Heart right ventricle (tissue), 16 donors: ENCODE data around the gene PRR13. TPM values are rescaled to one million over a fixed set of nuclear protein-coding genes. Genes with fewer than 3 reads are reported as not detected.
A peak's percentile ranks its signal among the peaks of the same experiment; 100 is the strongest.

Experiments used
- ATAC-seq, 8 donors: fragments of 200-7000 bp; cut with Tn5 transposase; one replicate each; pipeline ENCODE4 v1.9.1; 2020; ENCODE audit warnings: mild to moderate bottlenecking in 8 of 8, moderate library complexity in 8 of 8, moderate number of reproducible peaks in 1 of 8
- DNase-seq, 2 donors: peaks; one replicate each; pipeline ENCODE4 v3.0.0-alpha.2; 2020
- H3K27ac ChIP-seq, 10 donors: fragments of 200-600 bp; sonication (generic) in 2 of 10; one replicate each; pipeline versions ENCODE4 v1.5.0 to v1.8.0; 2020 to 2022; ENCODE audit warnings: mild to moderate bottlenecking in 3 of 10
- H3K27me3 ChIP-seq, 7 donors: fragments of 200-600 bp; one replicate each; pipeline ENCODE4 v1.8.0; 2021 to 2022; ENCODE audit warnings: mild to moderate bottlenecking in 2 of 7
- H3K36me3 ChIP-seq, 9 donors: fragments of 200-600 bp; sonication (generic) in 1 of 9; one replicate each; pipeline versions ENCODE4 v1.5.0 to v1.8.0; 2020 to 2022; ENCODE audit warnings: mild to moderate bottlenecking in 2 of 9
- H3K4me1 ChIP-seq, 9 donors: fragments of 200-600 bp; sonication (generic) in 1 of 9; one replicate each; pipeline versions ENCODE4 v1.5.0 to v1.8.0; 2020 to 2022; ENCODE audit warnings: mild to moderate bottlenecking in 4 of 9
- H3K4me3 ChIP-seq, 10 donors: fragments of 200-600 bp; sonication (generic) in 2 of 10; one replicate each; pipeline versions ENCODE4 v1.5.0 to v1.8.0; 2020 to 2022; ENCODE audit warnings: mild to moderate bottlenecking in 7 of 10, moderate library complexity in 2 of 10
- H3K9me3 ChIP-seq, 11 donors: fragments of 200-600 bp in 10 of 11; sonication (generic) in 2 of 11; one replicate each; pipeline versions ENCODE4 v1.5.0 to v1.8.0; 2013 to 2022; ENCODE audit warnings: mild to moderate bottlenecking in 2 of 11, control low read depth in 1 of 11, moderate library complexity in 1 of 11
- WGBS, 2 donors: extraction: QIAGEN DNeasy Blood & Tissue Kit; methylation state at CpG; one replicate each; pipeline ENCODE4 v1.1.7; 2013; ENCODE audit warnings: inconsistent platforms in 1 of 2; 5-methylcytosine and 5-hydroxymethylcytosine counted together
- intact Hi-C, 10 donors: fragments of 100-400 bp; cut with DNase I; formaldehyde crosslinking; loops; one replicate each; pipeline versions ENCODE4 v1.11.1 to v1.14.2; 2022
- polyA plus RNA-seq, 2 donors: library from polyadenylated mRNA; stranded (reverse); fragments of 200-250 nt; gene quantifications; one replicate each; pipeline ENCODE4 v1.2.3, GENCODE V29; 2013
- total RNA-seq, 10 donors: library from RNA; stranded (reverse); fragmentation: NEBNext Ultra II Directional in 3 of 10; extraction: Animal tissue kit (Norgen Biotek cat#: 25700) in 3 of 10; gene quantifications; one replicate each; pipeline versions ENCODE4 v1.2.1 to v1.2.4, GENCODE V29; 2021 to 2023
- TF ChIP-seq, protein P1 (sequence below), 9 donors: fragments of 200-600 bp; sonication (generic) in 2 of 9; IDR thresholded peaks; one replicate each; pipeline versions ENCODE4 v1.5.0 to v1.8.0; 2021 to 2022; ENCODE audit warnings: antibody characterized with exemption in 9 of 9, mild to moderate bottlenecking in 5 of 9, moderate library complexity in 1 of 9
- donor health status: Arrhythmogenic right ventricular cardiomyopathy.
- donor health status: ischemic (EF 13 %, LVEDD 7.1; RV severe dilation, severe dysfunction).
- donor health status: healthy with polysubstance abuse.
- donor health status: DM: no; HTN: yes; CAD: no.
- donor health status: DM: no; HTN: no; CAD: no.
- donor health status: ischemic (EF 25% LVEDD 6.9; RV normal size, moderate dysfunction).
- donor health status: ischemic (EF 25% LVEDD 5.7; RV mildly dilated, moderate dysfunction).
- donor health status: healthy.
- donor health status: DM: yes; HTN: yes; CAD: no.
- donor health status: Ischemic cardiomyopathy.
- donor health status: ischemic (EF 35%, LVEDD 5.7; RV mildly dilated, moderate dysfunction).
- donor health status: nonischemic (EF 11% LVEDD 7.7; RV severe dilation, severe dysfunction).
- donor health status: DM: yes; HTN: yes; CAD: no.
- donor health status: PGD.
- donor health status: ischemic (EF 29% LVEDD 5.4; RV normal size, mild dysfunction).
- donor health status: nonischemic (EF 23%, LVEDD 6.1; RV moderate dilation, normal function).

The PRR13 gene
- total and polyA plus RNA-seq, 12 donors, result 28.6 to 122 (median 55.4) TPM

DNA sequence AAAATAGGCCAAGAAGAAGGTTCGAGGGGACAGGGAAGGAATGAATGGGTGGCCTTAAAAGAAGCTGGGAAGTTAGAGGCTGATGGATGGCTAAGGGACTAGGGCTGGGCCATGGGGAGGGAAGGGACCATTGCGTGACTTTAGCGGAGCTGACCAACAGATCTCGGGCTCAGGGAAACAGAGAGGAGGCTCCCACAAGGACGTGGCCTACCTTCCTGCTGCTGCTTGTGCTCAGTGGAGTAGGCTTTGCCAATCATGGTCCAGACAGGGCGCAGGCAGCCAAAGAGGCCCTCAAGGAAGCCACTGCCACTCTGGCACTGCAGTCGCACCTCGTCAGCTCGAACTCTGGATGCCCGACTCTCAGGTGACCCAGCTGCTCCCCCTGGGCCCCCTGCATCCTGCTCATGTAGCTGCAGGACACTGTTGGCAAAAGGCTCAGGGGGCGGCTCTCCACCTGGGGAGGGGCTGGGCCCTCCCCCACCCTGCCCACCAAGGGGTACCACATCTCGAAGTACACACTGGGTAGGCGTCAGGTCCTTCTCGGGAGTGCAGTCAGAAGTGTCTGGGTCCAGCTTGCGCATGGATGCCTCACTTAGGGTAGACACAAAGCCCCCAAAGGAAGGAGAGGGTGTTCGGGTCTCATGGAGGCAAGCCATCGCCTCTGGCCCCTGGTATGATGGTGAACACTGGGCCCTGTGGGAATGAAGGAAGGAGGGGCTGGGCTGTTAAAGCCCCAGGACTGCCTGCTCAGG, 45.4 kb downstream of the PRR13 start:
- Histone ChIP-seq H3K27me3 (no peaks in the 10 kb centered on the region), H3K36me3 (peaks cover 0 to 66% (median 41%) of the 10 kb centered on the region in 9 donors), H3K4me3 (no peak overlapping the region), H3K9me3 (no peaks in the 10 kb centered on the region), H3K4me1 (peaks cover 0 to 16% (median 6%) of the 10 kb centered on the region in 9 donors), H3K27ac (no peak overlapping the region)
- ATAC-seq, result no peak
- whole genome bisulfite sequencing, 2 donors, result 84 to 85% methylated on average over 17 of the region's 17 CpGs
- TF ChIP-seq, protein P1, sequence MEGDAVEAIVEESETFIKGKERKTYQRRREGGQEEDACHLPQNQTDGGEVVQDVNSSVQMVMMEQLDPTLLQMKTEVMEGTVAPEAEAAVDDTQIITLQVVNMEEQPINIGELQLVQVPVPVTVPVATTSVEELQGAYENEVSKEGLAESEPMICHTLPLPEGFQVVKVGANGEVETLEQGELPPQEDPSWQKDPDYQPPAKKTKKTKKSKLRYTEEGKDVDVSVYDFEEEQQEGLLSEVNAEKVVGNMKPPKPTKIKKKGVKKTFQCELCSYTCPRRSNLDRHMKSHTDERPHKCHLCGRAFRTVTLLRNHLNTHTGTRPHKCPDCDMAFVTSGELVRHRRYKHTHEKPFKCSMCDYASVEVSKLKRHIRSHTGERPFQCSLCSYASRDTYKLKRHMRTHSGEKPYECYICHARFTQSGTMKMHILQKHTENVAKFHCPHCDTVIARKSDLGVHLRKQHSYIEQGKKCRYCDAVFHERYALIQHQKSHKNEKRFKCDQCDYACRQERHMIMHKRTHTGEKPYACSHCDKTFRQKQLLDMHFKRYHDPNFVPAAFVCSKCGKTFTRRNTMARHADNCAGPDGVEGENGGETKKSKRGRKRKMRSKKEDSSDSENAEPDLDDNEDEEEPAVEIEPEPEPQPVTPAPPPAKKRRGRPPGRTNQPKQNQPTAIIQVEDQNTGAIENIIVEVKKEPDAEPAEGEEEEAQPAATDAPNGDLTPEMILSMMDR (IDR thresholded peaks at IDR 0.05), result no peak
- DNase-seq, result no peak
- intact Hi-C loops, result no loop called here

DNA sequence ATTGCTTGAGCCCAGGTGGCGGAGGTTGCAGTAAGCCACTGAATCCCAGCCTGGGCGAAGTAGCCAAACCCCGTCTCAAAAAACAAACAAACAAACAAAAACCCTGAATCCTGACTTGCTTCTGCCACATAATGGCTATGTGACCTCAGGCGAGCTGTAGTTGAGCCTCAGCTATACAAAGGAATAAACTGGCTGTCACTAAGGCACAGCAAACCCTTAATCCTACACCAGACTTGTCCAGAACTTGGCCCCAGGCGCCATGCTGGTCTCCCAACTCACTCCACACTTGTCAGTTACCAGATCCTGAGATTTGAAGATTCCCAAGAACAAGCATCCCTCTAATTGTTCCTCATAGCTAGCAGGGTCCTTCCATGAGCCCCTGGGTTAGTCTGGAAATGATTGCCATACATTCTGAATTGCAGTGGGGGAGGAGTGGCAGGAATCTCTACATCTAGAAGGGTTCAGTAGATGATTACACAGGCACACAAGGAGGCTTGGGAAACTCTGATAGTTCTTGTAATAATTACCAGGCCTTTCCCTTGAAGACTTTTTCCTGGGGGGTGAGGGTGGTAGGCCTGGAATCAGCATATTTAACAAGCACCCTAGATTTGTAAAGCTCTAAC, 47.8 kb downstream of the PRR13 start:
- TF ChIP-seq, protein P1 (IDR thresholded peaks at IDR 0.05), result no peak
- Histone ChIP-seq H3K9me3 (no peaks in the 10 kb centered on the region), H3K27ac (no peak overlapping the region), H3K4me1 (peaks cover 0 to 27% (median 16%) of the 10 kb centered on the region in 9 donors), H3K27me3 (no peaks in the 10 kb centered on the region), H3K4me3 (no peak overlapping the region), H3K36me3 (peaks cover 0 to 41% (median 18%) of the 10 kb centered on the region in 9 donors)
- intact Hi-C loops, result no loop called here
- 94 to 99% methylated on average over 5 of the region's 5 CpGs for WGBS, 2 donors
- no peak for ATAC-seq
- DNase-seq, result no peak

DNA sequence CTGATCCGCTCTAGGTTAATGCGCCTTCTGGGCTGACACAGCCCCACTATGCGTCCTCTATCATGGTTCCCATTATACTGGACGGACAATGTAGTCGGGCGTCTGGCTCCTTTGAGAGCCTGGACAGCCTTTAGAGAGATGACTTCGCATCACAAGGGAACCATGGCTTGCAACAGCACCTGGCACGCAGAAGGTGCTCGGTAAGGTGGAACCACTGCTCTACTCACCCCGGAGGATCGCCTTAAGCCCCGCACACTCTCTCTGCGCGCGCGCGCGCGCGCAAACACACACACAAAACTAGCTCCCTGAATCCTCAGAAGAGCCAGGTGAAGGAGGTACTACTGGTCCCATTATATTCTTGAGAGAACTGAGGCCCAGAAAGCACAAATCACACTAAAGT, 50.7 kb downstream of the PRR13 start:
- WGBS, 2 donors, result 46 to 61% methylated on average over 20 of the region's 20 CpGs
- Histone ChIP-seq H3K27ac (peak overlapping the region in 9 of 10 donors; percentile 53 to 92 (median 86)), H3K9me3 (no peaks in the 10 kb centered on the region), H3K27me3 (no peaks in the 10 kb centered on the region), H3K4me1 (peaks cover 0 to 42% (median 26%) of the 10 kb centered on the region in 9 donors), H3K4me3 (peak overlapping the region in 9 of 10 donors; percentile 31 to 66 (median 61)), H3K36me3 (peaks cover 0 to 13% (median 0%) of the 10 kb centered on the region in 9 donors)
- DNase-seq, result no peak
- TF ChIP-seq, protein P1 (IDR thresholded peaks at IDR 0.05), result no peak
- intact Hi-C loops, result loop anchor here in 4 of 10 donors (2.0 to 5.0 kb wide), 3 partner anchors 13 to 40 kb away; partner anchors contain the start of gene PCBP2 (in 2 of the 4)
- peak in 2 of 8 donors; percentile 0 for ATAC-seq

DNA sequence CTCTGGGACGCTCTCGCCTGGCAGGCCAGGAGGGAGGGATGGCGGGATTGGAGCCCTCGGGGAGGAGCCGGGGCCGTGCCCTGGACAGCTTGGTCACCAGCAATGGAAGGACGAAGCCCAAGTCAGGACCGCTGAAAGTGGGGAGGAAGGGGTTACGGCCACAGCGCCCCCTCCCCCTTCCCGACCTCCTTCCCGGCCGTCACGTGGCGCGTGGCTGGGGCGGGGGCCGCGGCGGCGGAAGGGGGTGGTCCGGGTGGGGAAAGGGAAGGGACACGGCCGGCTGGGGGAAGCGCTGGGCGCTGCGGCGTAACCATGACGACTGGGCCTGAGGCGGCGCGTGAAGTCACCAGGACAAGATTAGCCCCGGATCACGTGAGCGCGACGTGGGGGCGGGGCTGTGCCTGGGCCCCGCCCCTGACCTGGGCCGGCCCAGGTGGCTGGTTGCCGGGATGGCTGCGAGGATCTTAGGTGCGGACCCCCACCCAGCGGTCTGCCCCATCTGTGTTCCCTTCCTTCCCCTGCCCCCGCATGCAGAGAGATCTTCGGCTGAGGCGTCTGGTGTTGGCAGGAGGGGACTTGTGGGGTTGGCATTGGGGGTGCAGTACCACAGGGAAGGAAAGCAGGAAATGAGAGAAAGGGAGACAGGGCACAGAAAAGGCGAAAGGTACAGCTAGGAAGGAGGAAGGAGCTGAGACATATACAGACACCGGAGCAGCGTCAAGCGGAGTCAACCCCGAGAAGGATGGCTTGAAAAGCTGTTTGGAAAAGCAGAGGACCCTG, 51.5 kb downstream of the PRR13 start:
- Histone ChIP-seq H3K4me3 (peak overlapping the region; percentile 4 to 66 (median 60)), H3K36me3 (peaks cover 0 to 5% (median 0%) of the 10 kb centered on the region in 9 donors), H3K4me1 (peaks cover 0 to 48% (median 26%) of the 10 kb centered on the region in 9 donors), H3K27ac (peak overlapping the region in 9 of 10 donors; percentile 53 to 92 (median 86)), H3K27me3 (no peaks in the 10 kb centered on the region), H3K9me3 (no peaks in the 10 kb centered on the region)
- peak; percentile 92 to 95 (median 94) for ATAC-seq
- 2% methylated on average over 40 to 51 of the region's 52 CpGs for WGBS, 2 donors
- intact Hi-C loops, result loop anchor here in 4 of 10 donors (2.0 to 5.0 kb wide), 3 partner anchors 14 to 41 kb away; partner anchors contain the start of gene PCBP2 (in 2 of the 4)
- TF ChIP-seq, protein P1 (IDR thresholded peaks at IDR 0.05), result peak in 3 of 9 donors; percentile 30 to 40 (median 30)
- DNase-seq, result peak; percentile 89 to 92
